Mucosa of stomach (tissue), 1 donor: ENCODE measurements around the gene DLX3.
A peak's percentile ranks its signal among the peaks of the same experiment; 100 is the strongest.
"Not testable (repeated sequence)": the region's sequence is repeated elsewhere in the genome, so short reads cannot be mapped to it uniquely, and the experiment has no call there.

ENCODE experiments used
- H3K27me3 ChIP-seq: one replicate; pipeline ENCODE4 v1.7.0; 2013; ENCODE audit warnings: mild to moderate bottlenecking, low read length; ENCODE audit not compliant: control insufficient read depth, insufficient read depth
- H3K36me3 ChIP-seq: one replicate; pipeline ENCODE4 v1.7.0; 2013; ENCODE audit warnings: low read length; ENCODE audit not compliant: control insufficient read depth, insufficient read depth
- H3K4me1 ChIP-seq: one replicate; pipeline ENCODE4 v1.7.0; 2013; ENCODE audit warnings: mild to moderate bottlenecking, low read length; ENCODE audit not compliant: control insufficient read depth, insufficient read depth
- H3K4me3 ChIP-seq: one replicate; pipeline ENCODE4 v1.7.0; 2013; ENCODE audit warnings: low read length
- H3K9ac ChIP-seq: one replicate; pipeline ENCODE4 v1.7.0; 2013; ENCODE audit warnings: mild to moderate bottlenecking, low read length, moderate library complexity
- H3K9me3 ChIP-seq: one replicate; pipeline ENCODE4 v1.7.0; 2013; ENCODE audit warnings: mild to moderate bottlenecking, low read length, moderate library complexity; ENCODE audit not compliant: control insufficient read depth
- donor health status: Pancreatic carcinoma.

Gene DLX3

DNA sequence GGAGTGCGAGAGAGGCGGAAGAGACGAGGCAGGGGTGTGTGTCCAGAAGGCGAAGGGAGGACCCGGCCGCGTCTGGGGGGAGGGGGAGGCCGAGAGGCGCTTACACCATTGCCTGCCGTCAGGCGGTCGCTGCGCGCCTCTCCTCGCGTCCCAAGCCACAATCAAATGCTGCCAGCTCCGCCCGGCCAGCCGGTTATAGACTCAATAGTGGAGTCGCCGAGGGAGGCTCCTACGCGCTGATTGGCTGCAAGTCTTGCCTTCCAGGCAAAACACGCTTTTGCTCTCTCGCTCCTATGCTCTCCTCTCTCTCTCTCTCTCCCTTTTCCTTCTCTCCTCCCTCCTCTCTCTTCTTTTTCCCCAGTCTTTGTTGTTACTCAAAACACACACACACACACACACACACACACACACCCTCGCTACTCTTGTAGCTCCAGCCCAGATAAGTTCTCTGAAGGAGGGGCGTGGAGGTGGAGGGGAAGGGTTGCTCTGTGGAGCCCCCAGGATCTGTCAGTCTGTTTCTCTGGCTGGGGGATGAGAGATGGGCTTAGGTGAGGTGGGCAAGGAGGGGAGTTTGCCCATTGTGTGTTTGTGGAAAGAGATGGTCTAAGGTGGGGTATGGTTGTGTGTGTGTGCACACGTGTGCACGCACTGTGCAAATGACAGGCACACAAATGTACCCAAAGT lies at the start of gene DLX3:
Gene DLX3 (minus strand): TSS at position 170 of the 684 bp plus-strand sequence. CDS start 226 bp downstream, outside the sequence.
- H3K9ac ChIP-seq = peak within 1 kb of the TSS; percentile 8
- no peaks in the 10 kb centered on the region for H3K36me3 ChIP-seq
- H3K27me3 ChIP-seq = peaks cover 90% of the 10 kb centered on the region
- H3K4me3 ChIP-seq = no peak within 1 kb of the TSS
- H3K9me3 ChIP-seq = no peaks in the 10 kb centered on the region
- peaks cover 35% of the 10 kb centered on the region for H3K4me1 ChIP-seq

DNA sequence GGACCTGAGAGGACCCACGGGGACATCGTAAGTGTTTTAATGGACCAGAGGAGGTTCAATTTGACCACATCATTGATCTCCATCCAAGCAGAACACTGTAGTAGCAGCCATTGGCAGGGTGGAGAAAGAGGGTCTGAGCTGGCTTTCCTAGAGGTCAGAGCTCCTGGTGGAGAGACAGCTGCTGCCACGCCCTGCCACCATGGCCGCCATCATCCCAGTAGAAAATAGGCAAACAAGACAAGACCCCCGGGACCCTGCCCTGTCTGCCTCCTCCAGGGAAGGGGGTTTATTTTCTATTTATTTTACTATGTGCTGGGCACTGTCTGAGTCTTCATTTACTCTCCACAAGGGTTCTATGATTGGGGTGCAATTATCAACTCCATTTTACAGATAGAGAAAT lies 49.5 kb upstream of the DLX3 start:
- Histone ChIP-seq H3K4me1 (peaks cover 25% of the 10 kb centered on the region), H3K9ac (no peak overlapping the region), H3K4me3 (no peak overlapping the region), H3K36me3 (no peaks in the 10 kb centered on the region), H3K9me3 (no peaks in the 10 kb centered on the region), H3K27me3 (no peaks in the 10 kb centered on the region)

DNA sequence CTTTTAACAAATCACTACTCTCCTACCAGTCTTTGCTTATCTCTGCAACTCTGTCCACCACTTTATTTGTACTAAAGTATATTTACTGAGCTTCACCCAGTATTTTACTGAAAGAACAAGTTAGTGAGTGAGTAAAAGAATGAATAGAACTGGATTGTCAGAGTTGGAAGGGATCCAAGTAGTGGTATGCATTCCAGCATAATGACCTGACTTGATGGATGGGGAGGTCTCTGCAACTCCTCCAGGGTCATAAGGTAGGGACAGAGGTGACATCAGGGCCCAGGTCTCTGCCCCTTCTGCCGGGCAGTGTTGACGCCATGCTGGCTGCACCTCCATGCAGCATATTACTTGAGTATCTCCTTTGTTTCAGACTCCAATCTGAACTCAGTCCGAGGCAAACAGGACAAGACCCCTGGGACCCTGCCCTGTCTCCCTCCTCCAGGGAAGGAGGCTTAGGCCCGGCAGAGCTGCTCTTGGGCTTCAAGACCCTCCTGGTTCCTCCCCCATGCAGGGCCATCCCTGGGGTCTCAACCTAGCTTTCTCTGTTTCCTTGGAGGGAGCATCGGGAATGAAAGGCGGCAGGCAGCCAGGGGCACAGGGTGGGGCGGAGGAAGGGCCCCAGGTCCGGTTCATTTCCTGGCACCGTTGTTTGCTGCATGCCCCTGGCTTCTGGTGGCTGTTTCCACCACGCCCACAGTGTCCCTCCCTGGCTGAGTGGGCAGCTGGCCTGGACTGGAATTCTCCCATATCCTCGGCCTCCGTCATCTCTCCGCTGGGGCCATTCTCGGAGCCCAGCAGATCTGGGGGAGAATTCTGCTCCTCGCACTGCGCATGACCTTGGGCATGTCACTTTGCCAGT lies 48.5 kb upstream of the DLX3 start:
- Histone ChIP-seq H3K27me3 (no peaks in the 10 kb centered on the region), H3K36me3 (no peaks in the 10 kb centered on the region), H3K4me1 (peaks cover 25% of the 10 kb centered on the region), H3K9me3 (no peaks in the 10 kb centered on the region), H3K4me3 (no peak overlapping the region), H3K9ac (no peak overlapping the region)

DNA sequence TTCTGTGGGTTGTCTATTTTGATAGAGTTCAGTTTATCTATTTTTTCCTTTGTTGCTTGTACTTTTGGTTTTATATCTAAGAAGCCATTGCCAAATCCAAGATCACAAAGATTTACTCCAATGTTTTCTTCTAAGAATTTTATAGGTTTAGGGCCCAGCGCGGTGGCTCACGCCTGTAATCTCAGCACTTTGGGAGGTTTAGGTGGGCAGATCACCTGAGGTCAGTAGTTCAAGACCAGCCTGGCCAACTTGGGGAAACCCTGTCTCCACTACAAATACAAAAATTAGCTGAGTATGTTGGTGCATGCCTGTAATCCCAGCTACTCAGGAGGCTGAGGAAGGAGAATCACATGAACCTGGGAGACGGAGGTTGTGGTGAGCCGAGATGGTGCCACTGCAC lies 47.2 kb upstream of the DLX3 start:
- H3K9me3 ChIP-seq = no peaks in the 10 kb centered on the region
- H3K4me3 ChIP-seq = no peak overlapping the region
- H3K4me1 ChIP-seq = peaks cover 33% of the 10 kb centered on the region
- no peak overlapping the region for H3K9ac ChIP-seq
- H3K27me3 ChIP-seq = no peaks in the 10 kb centered on the region
- H3K36me3 ChIP-seq = no peaks in the 10 kb centered on the region

DNA sequence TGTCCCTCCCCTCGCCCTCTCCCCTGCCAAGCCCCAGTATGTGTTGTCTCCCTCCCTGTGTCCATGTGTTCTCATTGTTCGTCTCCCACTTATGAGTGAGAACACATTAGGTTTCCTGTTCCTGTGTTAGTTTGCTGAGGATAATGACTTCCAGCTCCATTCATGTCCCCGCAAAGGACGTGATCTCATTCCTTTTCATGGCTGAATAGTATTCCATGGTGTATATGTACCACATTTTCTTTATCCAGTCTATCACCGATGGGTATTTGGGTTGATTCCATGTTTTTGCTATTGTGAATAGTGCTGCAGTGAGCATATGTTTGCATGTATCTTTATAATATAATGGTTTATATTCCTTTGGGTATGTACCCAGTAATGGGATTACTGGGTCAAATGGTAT lies 45.5 kb upstream of the DLX3 start:
- H3K9ac ChIP-seq, H3K9me3 ChIP-seq, H3K4me3 ChIP-seq, H3K36me3 ChIP-seq, H3K27me3 ChIP-seq: not testable (repeated sequence)
- peaks cover 39% of the 10 kb centered on the region for H3K4me1 ChIP-seq

DNA sequence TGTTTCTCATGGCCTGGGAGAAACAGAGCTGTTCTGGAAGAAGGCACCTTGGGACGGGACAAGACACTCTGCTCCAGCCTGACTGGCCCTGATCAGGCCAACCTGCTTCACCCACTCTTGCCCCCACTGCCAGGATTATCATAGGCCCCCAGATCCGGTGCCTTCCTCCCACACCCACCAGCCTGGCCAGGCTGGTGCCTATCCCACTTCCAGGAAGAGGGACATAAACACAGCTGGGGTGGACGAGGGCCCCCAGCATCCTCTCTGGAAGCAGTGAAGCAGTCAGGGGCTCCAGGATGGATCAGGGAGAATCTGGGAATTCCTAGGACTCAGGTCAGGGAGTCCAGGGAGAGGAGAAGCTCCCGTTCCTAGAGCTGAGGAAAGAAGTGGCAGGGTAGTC lies 44.0 kb upstream of the DLX3 start:
- Histone ChIP-seq H3K9ac (no peak overlapping the region), H3K4me3 (no peak overlapping the region), H3K9me3 (no peaks in the 10 kb centered on the region), H3K36me3 (no peaks in the 10 kb centered on the region), H3K4me1 (peaks cover 25% of the 10 kb centered on the region), H3K27me3 (no peaks in the 10 kb centered on the region)

DNA sequence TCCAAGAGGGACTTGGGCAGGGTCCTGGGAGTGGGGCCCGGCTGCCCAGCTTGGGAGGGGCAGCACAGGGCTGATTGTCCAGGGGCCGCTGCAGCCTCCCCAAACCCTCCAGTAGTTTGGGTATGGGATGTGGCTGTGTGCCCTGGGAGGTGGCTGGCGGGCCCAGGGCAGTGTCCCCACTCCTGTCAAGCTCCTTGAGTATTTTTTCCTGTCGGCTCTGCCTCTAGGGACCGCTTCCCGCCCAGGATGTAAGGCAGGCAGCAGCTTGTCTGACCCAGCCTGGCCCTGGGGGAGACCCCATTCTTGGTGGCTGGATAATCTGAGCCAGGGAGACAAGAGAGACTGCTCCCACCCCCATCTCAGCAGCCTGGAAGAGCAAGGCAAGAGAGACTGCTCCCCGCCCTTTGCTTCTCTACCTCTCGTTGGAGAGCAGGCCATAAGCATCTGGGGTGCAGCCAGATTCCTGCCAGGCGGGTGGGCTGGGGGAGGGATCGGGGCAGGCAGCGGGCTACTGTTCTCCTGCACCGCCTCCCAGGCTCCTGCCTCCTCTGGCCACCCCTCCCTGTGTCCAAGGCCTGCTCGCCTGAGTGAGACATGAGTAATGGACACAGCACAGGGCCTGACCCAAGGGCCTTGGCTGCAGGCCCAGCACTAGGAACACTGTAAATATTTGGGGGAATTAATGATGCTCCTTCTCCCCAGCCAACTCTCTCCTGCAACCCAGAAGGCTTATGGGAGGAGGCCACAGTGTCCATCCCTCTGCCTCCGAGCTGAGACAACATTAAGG lies 42.5 kb upstream of the DLX3 start:
- H3K4me1 ChIP-seq = peaks cover 15% of the 10 kb centered on the region
- H3K36me3 ChIP-seq = no peaks in the 10 kb centered on the region
- no peaks in the 10 kb centered on the region for H3K27me3 ChIP-seq
- H3K9ac ChIP-seq = peak overlapping the region; percentile 22
- no peak overlapping the region for H3K4me3 ChIP-seq
- no peaks in the 10 kb centered on the region for H3K9me3 ChIP-seq

DNA sequence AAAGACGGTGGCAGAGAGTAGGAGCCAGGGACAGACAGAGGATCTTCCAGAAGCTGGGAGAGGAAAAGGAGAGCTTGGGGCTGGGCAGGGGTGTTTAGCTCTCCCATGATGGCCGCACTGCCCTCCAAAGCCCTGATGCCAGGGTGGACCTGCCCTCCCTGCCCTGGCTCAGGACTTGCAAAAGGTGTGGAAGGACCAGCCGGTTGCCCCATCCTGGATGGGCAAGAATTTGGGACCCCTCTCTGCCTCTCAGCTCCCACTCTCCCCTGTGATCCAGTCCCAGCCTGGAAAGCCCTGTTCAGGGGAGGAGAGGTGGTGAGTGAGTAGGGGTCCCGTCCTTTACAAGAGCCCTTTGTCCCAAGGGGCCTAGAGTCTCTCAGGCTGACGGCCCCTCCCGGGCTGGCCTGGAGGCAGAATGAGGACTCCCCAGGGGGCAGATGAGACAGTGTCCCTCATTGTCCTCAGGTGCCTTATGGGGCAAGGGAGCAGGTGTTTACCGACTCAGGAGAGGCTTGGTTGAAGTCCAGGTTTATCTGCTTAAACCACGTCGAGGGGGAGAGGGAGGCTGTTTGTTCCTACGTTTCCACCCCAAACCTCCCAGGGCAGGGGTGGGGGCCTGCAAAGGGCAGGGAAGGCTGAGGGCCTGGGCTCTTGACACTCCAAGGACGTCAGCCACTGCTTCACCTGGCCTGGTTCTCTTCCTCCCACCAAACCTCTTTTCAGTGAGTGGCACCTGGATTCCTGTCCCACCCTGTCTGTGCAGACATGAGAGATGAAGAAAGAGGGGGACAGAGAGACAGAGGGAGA lies 41.6 kb upstream of the DLX3 start:
- peak overlapping the region; percentile 22 for H3K9ac ChIP-seq
- no peaks in the 10 kb centered on the region for H3K27me3 ChIP-seq
- no peak overlapping the region for H3K4me3 ChIP-seq
- H3K4me1 ChIP-seq = peaks cover 15% of the 10 kb centered on the region
- no peaks in the 10 kb centered on the region for H3K9me3 ChIP-seq
- H3K36me3 ChIP-seq = no peaks in the 10 kb centered on the region

DNA sequence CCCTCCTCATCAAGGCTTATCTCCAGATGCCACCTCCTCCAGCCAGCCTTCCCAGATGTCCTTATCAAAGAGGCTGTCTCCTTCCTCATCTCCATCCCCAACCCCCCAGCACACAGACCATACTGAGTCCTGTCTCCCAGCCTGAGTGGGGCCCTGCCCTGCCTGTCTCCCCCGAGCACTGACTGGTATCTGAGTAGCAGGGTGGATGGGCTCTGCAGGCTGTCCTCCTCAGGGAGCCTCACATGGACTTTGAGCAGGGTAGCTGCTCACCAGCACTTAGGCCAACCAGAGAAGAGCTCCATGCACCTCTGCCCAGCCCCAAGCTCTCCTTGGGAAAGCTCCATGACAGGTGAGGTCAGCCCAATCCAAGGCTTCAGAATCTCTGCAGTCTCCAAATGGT lies 40.9 kb upstream of the DLX3 start:
- Histone ChIP-seq H3K9me3 (no peaks in the 10 kb centered on the region), H3K36me3 (no peaks in the 10 kb centered on the region), H3K4me1 (peaks cover 15% of the 10 kb centered on the region), H3K9ac (no peak overlapping the region), H3K4me3 (no peak overlapping the region), H3K27me3 (no peaks in the 10 kb centered on the region)

DNA sequence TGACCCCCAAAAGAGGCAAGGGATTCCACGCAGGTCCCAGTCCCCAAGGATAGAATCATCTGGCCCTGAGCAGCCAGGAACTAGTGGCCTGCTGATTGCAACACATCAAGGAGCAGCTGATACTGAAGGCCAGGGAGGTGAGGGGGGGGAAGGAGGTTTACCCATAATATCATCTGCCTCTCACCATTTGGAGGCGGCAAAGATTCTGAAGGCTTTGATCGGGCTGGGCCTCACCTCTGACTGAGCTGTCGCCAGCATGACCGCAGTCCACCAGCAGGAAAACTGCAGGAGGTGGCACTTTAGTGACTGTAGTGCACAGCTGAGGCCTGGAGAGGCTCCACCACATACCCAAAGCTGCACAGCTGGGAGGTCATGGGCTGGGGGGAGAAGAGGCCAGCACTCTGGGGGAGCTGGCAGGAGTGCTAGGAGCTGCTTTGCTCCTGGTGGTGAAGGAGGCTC lies 40.4 kb upstream of the DLX3 start:
- H3K4me1 ChIP-seq = peaks cover 15% of the 10 kb centered on the region
- no peaks in the 10 kb centered on the region for H3K27me3 ChIP-seq
- H3K9ac ChIP-seq = no peak overlapping the region
- no peaks in the 10 kb centered on the region for H3K9me3 ChIP-seq
- no peaks in the 10 kb centered on the region for H3K36me3 ChIP-seq
- no peak overlapping the region for H3K4me3 ChIP-seq

DNA sequence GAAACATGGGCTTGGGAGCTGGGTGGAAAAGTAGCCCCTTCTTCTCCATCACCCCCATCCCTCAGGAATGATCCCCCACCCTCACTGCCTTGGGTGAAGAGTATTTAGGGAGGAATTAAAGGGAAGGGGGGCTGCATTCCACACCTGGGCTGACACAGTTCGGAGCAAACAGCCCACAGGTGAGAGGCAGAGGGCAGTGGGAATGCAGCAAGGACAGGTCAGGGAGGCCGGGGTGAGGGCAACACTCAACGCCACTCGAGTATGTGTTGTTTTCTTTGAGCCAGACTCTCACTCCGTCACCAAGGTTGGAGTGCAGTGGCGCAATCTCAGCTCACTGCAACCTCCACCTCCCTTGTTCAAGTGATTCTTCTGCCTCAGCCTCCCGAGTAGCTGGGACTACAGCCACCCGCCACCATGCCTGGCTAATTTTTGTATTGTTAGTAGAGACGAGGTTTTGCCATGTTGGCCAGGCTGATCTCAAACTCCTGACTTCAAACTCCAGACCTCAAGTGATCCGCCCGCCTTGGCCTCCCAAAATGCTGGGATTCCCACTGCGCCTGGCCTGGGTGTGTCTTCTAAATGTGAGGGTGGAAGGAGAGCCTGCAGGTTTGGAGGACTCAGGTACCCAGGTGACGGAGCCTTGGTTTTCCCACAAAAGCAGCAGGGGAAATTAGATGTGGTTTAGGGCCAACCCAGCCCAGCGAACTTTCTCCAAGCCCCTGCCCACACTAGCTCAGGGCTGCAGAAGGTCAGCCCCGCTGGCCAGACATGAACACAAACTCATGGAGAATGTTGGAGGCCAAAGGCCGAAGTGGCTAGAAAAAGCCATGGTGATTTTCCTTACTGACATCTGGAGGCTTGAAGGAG lies 39.7 kb upstream of the DLX3 start:
- peaks cover 15% of the 10 kb centered on the region for H3K4me1 ChIP-seq
- H3K9ac ChIP-seq = no peak overlapping the region
- no peak overlapping the region for H3K4me3 ChIP-seq
- no peaks in the 10 kb centered on the region for H3K36me3 ChIP-seq
- no peaks in the 10 kb centered on the region for H3K27me3 ChIP-seq
- no peaks in the 10 kb centered on the region for H3K9me3 ChIP-seq
